ENCODE measurements around the gene PSMD11. TPM values are rescaled to one million over a fixed set of nuclear protein-coding genes. Genes with fewer than 3 reads are reported as not detected.

PSMD11 gene
- total and polyA plus RNA-seq, 2 of the 8 experiments (the other 6 are each of a cell fraction or from before 2014, with no cell fraction given): 68.4 to 171 TPM

GRCh38 chr17:32440722-32441121 is 3.6 kb upstream of the PSMD11 start (continued):
- no peak for TF ChIP-seq CHD7 (IDR thresholded peaks at IDR 0.05; ENCODE audit: insufficient replicate concordance, low read length)
- no peak for TF ChIP-seq EP300 (IDR thresholded peaks at IDR 0.05; ENCODE audit: borderline replicate concordance in 1 of 2, low read depth in 2 of 2, low read length in 2 of 2)
- TF ChIP-seq RAD21 (IDR thresholded peaks at IDR 0.05 in 1 of 2, conservative IDR thresholded peaks at IDR 0.05 in 1 of 2; ENCODE audit: low read depth in 2 of 2, low read length in 2 of 2): no peak
- TF ChIP-seq SIRT6 (IDR thresholded peaks at IDR 0.05; ENCODE audit: low read length): no peak
- no peak for TF ChIP-seq ATF2 (IDR thresholded peaks at IDR 0.05; ENCODE audit: low read length)
- TF ChIP-seq ZNF274 (IDR thresholded peaks at IDR 0.05; ENCODE audit: borderline replicate concordance, extremely low read depth, low read length): no peak
- TF ChIP-seq HDAC2 (IDR thresholded peaks at IDR 0.05; ENCODE audit: borderline replicate concordance in 1 of 2, low read depth in 2 of 2, low read length in 2 of 2): no peak
